ENCODE data around the gene GDPGP1. TPM values are rescaled to one million over a fixed set of nuclear protein-coding genes. Genes with fewer than 3 reads are reported as not detected.

GDPGP1 gene
- total and polyA plus RNA-seq, 9 of the 15 experiments (the other 6 are each of a cell fraction or from before 2014, with no cell fraction given) = 0.78 to 6.1 (median 2.8) TPM

- no peak for TF ChIP-seq E2F8 (IDR thresholded peaks at IDR 0.05; ENCODE audit: low read depth, partially characterized antibody)
- no peak for TF ChIP-seq COPS2 (conservative IDR thresholded peaks at IDR 0.05)
- TF ChIP-seq ZNF551 (CRISPR knock-in tag; IDR thresholded peaks at IDR 0.05) = no peak
- peak; percentile 64; the same call in 1 of the 2 replicates for TF ChIP-seq BRD4 (IDR thresholded peaks at IDR 0.05)
- 0 out of 2 replicates have a peak, but pooled peaks have one; percentile 47 for TF ChIP-seq ZNF431 (CRISPR knock-in tag; IDR thresholded peaks at IDR 0.05)
- no peak for TF ChIP-seq NEUROD1 (IDR thresholded peaks at IDR 0.05; ENCODE audit: borderline replicate concordance, low read depth, low read length, partially characterized antibody)
- no peak for TF ChIP-seq CHCHD3 (CRISPR knock-in tag; IDR thresholded peaks at IDR 0.05)
- no peak for TF ChIP-seq RAD51 (IDR thresholded peaks at IDR 0.05; ENCODE audit: borderline replicate concordance, low read depth)
- TF ChIP-seq ZZZ3 (IDR thresholded peaks at IDR 0.05) = no peak
- TF ChIP-seq ZNF561 (CRISPR knock-in tag; conservative IDR thresholded peaks at IDR 0.05) = no peak
- no peak for TF ChIP-seq TEAD2 (tag; IDR thresholded peaks at IDR 0.05)
- TF ChIP-seq RBBP5 (IDR thresholded peaks at IDR 0.05; ENCODE audit: borderline replicate concordance, insufficient read depth, low read length, poor library complexity, severe bottlenecking) = no peak
- TF ChIP-seq MAFF (IDR thresholded peaks at IDR 0.05; ENCODE audit: low read length) = 0 out of 2 replicates have a peak, but pooled peaks have one; percentile 1
- no peak for TF ChIP-seq FOXP1 (CRISPR knock-in tag; IDR thresholded peaks at IDR 0.05)
- TF ChIP-seq PURB (CRISPR knock-in tag; IDR thresholded peaks at IDR 0.05; ENCODE audit: low read depth) = no peak
- TF ChIP-seq NONO (IDR thresholded peaks at IDR 0.05; ENCODE audit: low read depth in 2 of 2, low read length in 1 of 2) = no peak
- TF ChIP-seq MED1 (CRISPR knock-in tag; IDR thresholded peaks at IDR 0.05; ENCODE audit: borderline replicate concordance) = no peak
- TF ChIP-seq POLR3G (IDR thresholded peaks at IDR 0.05; ENCODE audit: extremely low read depth, insufficient read length, insufficient replicate concordance) = no peak
- no peak for TF ChIP-seq NR2C1 (IDR thresholded peaks at IDR 0.05)
- TF ChIP-seq NR2C1 (tag; IDR thresholded peaks at IDR 0.05) = no peak
- TF ChIP-seq BCL6 (CRISPR knock-in tag; IDR thresholded peaks at IDR 0.05) = no peak
- TF ChIP-seq ZBTB5 (IDR thresholded peaks at IDR 0.05) = no peak
- no peak for TF ChIP-seq GMEB1 (CRISPR knock-in tag; IDR thresholded peaks at IDR 0.05)
Measured at GRCh38 chr15:90266061-90266431, 32.0 kb downstream of the GDPGP1 start (continued).

Measured in K562 (cell line).